Activated CD8-positive, alpha-beta memory T cell treated with anti-CD3 and anti-CD28 coated beads for 48 hours (primary cell): ENCODE data around the gene TRIM72.
"Not testable (repeated sequence)": the region's sequence is repeated elsewhere in the genome, so short reads cannot be mapped to it uniquely, and the experiment has no call there.

ENCODE experiments used
- DNase-seq, 3 experiments: peaks; one replicate each; pipeline ENCODE4 v3.0.0-alpha.2; 2020; ENCODE audit warnings: low read depth in 2 of 3, low spot score in 2 of 3

The TRIM72 gene

DNA sequence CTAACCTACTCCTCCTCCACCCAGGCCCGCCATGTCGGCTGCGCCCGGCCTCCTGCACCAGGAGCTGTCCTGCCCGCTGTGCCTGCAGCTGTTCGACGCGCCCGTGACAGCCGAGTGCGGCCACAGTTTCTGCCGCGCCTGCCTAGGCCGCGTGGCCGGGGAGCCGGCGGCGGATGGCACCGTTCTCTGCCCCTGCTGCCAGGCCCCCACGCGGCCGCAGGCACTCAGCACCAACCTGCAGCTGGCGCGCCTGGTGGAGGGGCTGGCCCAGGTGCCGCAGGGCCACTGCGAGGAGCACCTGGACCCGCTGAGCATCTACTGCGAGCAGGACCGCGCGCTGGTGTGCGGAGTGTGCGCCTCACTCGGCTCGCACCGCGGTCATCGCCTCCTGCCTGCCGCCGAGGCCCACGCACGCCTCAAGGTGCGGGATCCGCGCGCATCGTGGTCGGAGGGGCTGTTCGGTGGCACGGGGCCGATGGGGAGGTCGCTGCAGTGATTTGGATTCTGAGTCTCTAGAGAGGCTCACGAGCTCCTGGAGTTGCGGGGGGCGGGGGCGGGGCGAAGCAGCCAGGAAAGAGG is 878 bp downstream of the TRIM72 start:
- no peak for DNase-seq

DNA sequence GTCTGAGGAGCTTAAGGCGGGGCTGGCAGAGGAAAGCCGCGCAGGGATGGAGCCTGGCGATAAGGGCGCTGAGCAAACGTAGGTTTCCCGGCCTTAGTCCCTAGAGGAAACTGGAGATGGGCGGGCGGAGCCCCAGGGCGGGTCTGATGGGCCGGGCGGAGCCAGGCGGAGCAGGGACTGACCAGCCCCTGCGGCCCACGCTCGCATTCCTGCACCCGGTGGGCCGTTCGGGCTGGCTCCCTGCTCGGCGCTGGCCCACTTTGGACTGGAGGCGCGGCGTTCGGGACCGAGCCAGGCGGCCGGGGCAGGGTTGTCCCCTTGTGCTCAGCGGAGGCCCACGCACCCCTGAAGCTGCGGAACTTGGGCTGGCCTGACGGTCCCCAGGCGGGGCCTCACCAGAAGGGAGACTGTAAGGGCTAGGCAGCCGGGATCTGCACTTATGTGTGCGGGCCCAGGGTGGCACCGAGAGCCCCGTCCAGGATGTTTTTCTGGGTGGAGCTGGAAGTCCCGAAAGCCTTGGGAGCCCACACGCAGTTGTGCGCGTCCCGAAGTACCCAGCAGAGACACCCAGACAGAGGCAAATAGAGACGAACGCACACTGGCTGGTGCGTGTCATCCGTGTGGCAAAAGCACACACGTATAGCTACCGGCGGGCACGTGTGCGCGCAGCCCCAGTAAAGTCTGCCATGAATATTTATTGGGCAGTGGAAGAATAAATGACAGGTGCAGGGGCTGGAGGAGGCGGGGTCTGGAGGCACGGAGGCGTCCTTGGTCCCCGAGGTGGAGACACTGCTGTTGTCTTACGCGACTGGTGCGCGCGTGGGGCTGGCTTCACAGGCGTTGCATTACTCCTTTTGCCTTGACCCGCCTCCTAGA is 1.6 kb downstream of the TRIM72 start:
- DNase-seq, result no peak

- DNase-seq, result no peak
Observed at GRCh38 chr16:31216422-31217135, 2.7 kb downstream of the TRIM72 start, which contains the start of gene PYDC1. Gene PYDC1 (minus strand): TSS chr16:31217135. CDS start chr16:31217028, 107 bp downstream.

DNA sequence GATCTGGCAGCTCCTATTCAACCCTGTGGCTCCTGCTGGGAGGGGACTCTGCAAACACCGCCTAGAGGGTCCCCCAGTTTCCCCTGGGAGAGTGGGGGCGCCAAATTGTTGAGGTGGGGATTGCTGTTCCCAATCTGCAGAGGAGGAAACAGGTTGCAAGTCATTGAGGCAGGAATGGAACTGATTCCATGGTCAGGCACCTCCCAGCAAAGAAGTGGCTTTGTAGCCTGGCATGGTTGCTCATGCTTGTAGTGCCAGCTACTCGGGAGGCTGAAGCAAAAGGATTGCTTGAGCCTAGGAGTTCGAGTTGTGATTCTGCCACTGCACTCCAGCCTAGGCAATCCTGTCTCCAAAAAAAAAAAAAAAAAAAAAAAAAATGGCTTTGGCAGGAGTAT is 3.2 kb downstream of the TRIM72 start:
- no peak for DNase-seq

- DNase-seq, result no peak
Observed at GRCh38 chr16:31219154-31219741, 5.3 kb downstream of the TRIM72 start.

DNA sequence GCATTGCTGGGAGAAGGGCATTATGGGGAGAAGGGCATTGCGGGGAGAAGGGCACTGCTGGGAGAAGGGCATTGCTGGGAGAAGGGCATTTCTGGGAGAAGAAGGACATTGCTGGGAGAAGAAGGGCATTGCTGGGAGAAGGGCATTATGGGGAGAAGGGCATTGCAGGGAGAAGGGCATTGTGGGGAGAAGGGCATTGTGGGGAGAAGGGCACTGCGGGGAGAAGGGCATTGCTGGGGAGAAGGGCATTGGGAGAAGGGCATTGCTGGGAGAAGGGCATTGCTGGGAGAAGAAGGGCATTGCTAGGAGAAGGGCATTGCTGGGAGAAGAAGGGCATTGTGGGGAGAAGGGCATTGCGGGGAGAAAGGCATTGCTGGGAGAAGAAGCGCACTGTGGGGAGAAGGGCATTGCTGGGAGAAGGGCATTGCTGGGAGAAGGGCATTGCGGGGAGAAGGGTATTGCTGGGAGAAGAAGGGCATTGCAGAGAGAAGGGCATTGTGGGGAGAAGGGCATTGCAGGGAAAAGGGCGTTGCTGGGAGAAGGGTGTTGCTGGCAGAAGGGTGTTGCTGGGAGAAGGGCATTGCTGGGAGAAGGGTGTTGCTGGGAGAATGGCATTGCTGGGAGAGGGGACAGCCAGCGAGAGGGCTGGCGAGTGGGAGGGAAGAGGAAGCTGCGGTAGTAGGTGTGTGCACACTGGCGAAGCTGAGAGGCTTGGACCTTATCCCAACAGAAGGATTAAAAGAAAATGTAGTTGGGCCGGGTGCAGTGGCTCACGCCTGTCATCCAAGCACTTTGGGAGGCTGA is 7.6 kb downstream of the TRIM72 start:
- DNase-seq, result no peak

- no peak for DNase-seq
Observed at GRCh38 chr16:31223044-31223443, 9.1 kb downstream of the TRIM72 start.

- DNase-seq, result no peak
Observed at GRCh38 chr16:31224092-31224955, 10.4 kb downstream of the TRIM72 start.

DNA sequence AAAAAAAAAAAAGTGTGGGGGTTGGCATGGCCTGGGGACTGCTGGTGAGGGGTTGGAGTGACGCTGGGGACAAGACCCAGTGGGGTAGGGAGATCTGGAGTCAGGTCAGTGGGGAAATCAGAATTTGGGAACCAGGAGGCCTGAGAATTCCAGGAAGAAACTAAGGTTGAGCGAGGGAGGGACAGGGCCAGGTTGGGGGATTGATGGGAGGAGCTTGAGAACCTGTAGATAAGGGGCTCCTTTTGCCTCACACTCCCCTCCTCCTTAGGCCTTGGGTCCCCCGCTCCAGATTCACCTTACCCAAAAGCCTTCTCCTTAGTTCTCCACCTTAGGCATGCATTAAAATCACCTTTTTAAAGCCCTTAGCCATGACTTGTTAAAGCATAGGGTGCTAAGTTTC is 11.3 kb downstream of the TRIM72 start:
- no peak for DNase-seq

DNA sequence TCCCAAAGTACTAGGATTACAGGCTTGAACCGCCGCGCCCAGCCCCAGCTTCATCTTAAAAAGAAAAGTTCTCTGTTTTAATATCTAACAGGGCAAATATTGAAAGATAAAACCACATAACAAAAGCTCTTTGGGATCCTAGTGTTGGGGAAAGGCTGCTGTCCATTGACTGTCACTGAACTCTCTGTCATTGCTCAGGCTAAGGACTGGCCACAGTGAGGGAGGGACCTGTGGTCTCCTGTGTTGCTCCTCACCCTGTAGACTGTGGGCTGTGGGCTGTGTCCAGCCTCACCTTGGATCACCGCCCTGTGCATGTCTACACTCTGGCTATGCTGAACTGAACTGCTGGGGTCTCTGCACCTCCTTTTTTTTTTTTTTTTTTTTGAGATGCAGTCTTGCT is 14.3 kb downstream of the TRIM72 start:
- no peak for DNase-seq

GRCh38 chr16:31229501-31229900 is 15.6 kb downstream of the TRIM72 start:
- DNase-seq, result no peak

DNA sequence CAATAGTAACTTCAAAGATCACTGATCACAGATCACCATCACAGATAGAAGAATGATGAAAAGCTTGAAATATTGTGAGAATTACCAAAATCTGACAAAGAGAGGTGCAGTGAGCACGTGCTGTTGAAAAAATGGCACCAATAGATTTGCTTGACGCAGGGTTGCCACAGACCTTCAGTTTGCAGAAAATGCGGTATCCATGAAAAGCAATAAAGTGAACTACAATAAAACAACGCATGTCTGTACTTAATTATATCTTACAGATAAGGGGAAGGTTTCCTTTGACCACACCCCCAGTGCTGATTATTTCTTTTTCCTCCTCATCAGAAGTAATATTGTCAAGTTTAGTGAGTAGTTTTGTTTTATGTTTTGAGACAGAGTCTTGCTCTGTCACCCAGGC is 24.1 kb downstream of the TRIM72 start:
- DNase-seq, result no peak

DNA sequence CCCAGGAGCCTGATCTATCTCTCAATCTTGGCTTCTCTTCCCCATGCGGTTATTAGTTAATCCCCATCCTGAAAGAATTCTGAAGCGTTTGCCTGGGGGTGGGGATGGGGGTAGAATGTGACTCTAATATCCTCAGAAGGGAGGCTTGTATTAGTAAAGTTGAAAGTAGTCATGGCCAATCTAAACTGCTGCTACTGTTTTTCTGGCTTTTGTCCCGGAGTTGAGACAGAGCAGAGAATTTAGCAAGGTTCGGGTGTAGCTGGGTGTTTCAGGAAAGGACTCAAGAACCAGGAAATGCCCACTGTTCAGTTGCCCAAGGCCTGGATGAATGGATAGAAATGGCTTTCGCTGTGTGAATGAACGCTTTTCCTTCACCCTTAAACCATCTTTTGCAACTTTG is 28.3 kb downstream of the TRIM72 start:
- DNase-seq, result no peak

DNA sequence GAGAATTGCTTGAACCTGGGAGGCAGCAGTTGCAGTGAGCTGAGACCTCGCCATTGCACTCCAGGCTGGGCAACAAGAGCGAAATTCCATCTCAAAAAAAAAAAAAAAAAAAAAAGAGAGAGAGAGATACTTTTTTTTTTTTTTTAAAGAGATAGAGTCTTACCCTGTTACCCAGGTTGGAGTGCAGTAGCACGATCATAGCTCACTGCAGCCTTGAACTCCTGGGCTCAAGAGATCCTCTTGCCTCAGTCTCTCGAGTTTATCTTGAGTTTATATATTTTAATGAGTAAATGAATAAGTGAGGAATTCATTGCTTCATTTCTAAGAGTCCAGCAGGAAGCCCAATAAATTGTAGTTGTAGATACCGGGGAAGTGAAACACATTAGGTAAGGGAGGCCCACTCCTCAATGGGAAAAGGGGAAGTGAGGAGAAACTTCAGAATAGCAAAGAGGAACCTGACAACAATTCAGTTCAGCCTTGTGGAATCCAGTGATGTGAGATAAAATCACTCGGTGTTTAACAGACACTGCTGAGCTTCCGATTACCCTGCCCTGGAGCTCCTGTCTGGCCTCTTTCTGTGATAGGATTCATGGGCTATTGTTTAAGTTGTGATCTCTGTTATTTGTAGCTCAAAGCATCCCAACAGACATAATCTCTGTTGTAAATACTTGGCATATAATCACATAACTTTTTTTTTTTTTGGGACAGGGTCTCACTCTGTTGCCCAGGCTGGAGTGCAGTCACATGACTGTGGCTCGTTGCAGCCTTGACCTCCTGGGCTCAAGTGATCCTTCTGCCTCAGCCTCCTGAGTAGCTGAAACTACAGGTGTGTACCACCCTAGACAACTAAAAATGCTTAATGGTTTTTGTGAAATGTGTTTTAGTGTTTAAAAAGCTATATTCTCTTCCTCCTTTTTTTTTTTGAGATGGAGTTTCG is 30.1 kb downstream of the TRIM72 start:
- no peak for DNase-seq

DNA sequence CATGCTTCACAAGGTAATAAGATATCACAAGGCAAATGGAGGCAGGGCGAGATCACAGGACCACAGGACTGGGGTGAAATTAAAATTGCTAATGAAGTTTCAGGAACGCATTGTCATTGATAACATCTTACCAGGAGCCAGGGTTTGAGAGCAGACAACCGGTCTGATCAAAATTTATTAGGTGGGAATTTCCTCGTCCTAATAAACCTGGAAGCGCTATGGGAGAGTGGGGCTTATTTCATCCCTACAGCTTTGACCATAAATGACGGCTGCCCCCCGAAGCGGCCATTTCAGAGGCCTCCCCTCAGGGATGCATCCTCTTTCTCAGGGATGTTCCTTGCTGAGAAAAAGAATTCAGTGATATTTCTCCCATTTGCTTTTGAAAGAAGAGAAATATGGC is 31.7 kb downstream of the TRIM72 start:
- DNase-seq, result not testable (repeated sequence)

GRCh38 chr16:31246296-31246695 is 32.4 kb downstream of the TRIM72 start:
- DNase-seq, result no peak

GRCh38 chr16:31248344-31248743 is 34.4 kb downstream of the TRIM72 start:
- DNase-seq, result no peak

DNA sequence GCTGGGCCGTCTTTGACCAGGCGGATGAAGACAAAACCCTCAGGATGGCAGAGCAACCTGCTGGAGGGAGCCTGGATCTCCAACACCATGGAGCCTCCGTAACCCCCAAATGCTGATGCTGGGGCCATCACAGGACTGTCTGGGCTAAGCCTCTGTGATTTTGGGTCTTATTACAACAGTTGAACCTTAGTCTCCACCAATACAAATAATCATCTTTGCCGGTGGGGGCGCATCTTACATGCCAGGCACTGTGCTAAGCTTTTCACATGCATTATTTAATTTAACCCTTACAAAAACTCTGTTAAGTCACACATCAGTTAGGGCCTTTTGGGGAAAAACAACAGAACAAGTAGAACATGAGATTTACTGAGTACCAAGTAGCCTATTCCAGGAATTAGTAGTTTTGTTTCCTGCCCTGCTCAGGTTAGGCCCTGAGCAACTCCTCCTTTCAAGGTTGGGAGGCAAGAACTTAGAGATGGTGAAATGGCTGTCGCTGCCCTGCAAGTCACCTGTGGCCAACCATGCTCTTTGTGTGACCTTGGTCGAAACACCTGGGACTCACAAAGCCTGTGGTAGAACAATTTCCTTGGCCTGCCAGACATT is 37.0 kb downstream of the TRIM72 start:
- DNase-seq, result no peak
